HG03139 (cell line): ENCODE data around the gene U2AF1L4.
"Not testable (repeated sequence)": the region's sequence is repeated elsewhere in the genome, so short reads cannot be mapped to it uniquely, and the experiment has no call there.

ENCODE experiments used
- ATAC-seq: cut with Tn5 transposase; IDR thresholded peaks from one replicate; pipeline ENCODE4 v1.9.1; 2021; ENCODE audit not compliant: unreplicated experiment

U2AF1L4 gene

DNA sequence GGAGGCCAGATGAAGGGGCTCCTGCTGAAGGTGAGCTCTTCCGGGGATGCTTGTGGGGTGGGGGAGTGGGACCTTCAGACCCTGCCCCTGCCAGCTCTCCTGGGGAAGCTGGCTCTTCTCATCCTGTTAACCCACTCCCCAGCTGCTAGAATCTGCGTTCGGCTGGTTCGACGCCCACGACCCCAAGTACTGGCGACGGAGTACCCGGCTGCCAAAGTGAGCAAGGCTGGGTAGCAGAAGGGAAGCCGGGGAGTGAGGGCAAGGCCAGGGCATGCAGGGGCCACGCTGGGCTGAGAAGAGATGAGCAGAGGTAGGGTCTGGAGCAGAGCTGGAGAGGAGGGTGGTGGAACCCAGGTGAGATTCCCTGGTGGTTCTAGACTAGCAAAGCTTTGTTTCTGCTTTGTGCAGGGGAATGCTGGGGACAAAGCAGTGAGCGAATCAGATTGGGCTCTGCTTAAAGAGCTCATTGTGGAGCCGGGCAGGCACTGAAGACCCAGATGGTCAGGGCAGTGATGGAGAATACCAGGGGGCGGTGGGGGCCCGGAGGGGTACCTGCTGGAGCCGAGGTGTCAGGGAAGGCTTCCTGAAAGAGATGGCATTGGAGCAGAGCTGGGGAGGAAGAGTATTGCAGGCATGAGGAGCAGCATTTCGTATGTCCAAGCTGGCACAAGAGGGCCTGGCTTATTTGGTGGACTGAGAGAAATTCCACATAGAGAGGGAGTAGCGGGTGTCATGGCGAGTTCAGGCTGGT lies 17.1 kb downstream of the U2AF1L4 start:
- ATAC-seq, result no peak

GRCh38 chr19:35727053-35727955 lies 17.9 kb downstream of the U2AF1L4 start:
- ATAC-seq, result no peak

DNA sequence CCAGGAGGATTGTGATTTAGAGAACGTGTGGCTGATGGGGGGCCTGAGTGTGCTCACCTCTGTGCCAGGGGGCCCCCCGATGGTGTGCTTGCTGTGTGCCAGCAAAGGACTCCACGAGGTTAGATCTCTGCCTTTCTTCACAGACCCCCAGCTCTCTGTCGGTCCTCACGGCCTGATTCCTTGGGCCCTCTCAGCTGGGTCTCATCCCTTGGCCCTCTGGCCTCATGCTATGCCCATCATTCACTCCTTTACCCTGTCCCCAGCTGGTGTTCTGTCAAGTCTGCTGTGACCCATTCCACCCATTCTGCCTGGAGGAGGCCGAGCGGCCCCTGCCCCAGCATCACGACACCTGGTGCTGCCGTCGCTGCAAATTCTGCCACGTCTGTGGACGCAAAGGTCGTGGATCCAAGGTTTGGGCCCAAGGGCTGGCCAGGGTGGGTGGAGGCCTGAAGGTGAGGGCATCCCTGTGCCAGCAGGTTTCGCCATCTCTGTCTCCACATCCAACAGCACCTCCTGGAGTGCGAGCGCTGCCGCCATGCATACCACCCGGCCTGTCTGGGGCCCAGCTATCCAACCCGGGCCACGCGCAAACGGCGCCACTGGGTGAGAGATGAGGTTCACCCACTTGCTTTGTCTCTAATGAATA lies 19.9 kb downstream of the U2AF1L4 start:
- ATAC-seq, result no peak

- ATAC-seq, result no peak
Measured at GRCh38 chr19:35724560-35724959, 20.7 kb downstream of the U2AF1L4 start.

GRCh38 chr19:35724132-35724531 lies 21.1 kb downstream of the U2AF1L4 start:
- not testable (repeated sequence) for ATAC-seq

DNA sequence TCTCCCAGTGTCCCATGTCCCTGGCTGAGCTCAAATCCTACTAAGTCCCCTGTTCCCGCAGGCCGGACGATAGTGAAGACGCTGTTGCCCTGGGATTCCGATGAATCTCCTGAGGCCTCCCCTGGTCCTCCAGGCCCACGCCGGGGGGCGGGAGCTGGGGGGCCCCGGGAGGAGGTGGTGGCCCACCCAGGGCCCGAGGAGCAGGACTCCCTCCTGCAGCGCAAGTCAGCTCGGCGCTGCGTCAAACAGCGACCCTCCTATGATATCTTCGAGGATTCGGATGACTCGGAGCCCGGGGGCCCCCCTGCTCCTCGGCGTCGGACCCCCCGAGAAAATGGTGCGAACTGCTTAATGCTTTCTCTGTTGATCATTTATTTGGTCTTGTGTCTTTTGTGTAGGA lies 21.5 kb downstream of the U2AF1L4 start:
- no peak for ATAC-seq

DNA sequence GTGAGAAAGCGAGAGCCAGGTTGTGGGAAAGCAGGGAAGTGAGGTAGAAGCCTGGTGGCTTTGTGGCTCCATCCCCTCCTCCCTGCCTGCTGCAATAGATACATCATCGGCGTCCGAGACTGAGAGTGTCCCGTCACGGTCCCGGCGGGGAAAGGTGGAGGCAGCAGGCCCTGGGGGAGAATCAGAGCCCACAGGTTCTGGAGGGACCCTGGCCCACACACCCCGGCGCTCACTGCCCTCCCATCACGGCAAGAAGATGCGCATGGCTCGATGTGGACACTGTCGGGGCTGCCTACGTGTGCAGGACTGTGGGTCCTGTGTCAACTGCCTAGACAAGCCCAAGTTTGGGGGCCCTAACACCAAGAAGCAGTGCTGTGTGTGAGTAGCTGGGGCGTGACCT lies 22.3 kb downstream of the U2AF1L4 start:
- no peak for ATAC-seq

GRCh38 chr19:35722461-35722860 lies 22.8 kb downstream of the U2AF1L4 start:
- no peak for ATAC-seq

GRCh38 chr19:35721374-35721773 lies 23.8 kb downstream of the U2AF1L4 start:
- no peak for ATAC-seq

DNA sequence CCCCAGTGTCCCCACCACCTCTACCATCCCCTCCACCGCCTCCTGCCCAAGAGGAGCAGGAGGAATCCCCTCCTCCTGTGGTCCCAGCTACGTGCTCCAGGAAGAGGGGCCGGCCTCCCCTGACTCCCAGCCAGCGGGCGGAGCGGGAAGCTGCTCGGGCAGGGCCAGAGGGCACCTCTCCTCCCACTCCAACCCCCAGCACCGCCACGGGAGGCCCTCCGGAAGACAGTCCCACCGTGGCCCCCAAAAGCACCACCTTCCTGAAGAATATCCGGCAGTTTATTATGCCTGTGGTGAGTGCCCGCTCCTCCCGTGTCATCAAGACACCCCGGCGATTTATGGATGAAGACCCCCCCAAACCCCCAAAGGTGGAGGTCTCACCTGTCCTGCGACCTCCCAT lies 24.6 kb downstream of the U2AF1L4 start:
- no peak for ATAC-seq

DNA sequence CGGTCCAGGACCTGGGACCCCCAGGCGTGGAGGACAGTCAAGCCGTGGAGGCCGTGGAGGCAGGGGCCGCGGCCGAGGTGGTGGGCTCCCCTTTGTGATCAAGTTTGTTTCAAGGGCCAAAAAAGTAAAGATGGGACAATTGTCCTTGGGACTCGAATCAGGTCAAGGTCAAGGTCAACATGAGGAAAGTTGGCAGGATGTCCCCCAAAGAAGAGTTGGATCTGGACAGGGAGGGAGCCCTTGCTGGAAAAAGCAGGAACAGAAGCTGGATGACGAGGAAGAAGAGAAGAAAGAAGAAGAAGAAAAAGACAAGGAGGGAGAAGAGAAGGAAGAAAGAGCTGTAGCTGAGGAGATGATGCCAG lies 25.1 kb downstream of the U2AF1L4 start:
- no peak for ATAC-seq

DNA sequence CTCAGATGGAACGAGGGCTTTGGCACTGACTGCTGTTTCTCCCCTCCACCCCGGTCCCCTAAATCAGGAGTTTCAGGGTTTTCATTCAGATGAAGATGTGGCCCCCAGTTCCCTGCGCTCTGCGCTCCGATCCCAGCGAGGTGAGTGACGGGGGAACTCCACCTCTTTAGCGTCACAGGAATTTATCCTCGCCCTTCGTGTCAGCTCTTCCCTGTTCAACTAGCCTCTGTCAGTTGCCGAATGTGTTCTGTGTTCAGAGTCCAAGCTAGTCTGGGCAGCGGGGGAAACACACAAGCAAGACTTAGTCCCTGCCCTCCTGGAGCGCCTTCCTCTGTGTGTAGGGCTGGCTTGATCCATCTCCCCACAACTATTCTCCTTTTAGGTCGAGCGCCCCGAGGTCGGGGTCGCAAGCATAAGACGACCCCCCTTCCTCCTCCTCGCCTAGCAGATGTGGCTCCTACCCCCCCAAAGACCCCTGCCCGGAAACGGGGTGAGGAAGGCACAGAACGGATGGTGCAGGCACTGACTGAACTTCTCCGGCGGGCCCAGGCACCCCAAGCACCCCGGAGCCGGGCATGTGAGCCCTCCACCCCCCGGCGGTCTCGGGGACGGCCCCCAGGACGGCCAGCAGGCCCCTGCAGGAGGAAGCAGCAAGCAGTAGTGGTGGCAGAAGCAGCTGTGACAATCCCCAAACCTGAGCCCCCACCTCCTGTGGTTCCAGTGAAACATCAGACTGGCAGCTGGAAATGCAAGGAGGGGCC lies 25.6 kb downstream of the U2AF1L4 start:
- no peak for ATAC-seq

DNA sequence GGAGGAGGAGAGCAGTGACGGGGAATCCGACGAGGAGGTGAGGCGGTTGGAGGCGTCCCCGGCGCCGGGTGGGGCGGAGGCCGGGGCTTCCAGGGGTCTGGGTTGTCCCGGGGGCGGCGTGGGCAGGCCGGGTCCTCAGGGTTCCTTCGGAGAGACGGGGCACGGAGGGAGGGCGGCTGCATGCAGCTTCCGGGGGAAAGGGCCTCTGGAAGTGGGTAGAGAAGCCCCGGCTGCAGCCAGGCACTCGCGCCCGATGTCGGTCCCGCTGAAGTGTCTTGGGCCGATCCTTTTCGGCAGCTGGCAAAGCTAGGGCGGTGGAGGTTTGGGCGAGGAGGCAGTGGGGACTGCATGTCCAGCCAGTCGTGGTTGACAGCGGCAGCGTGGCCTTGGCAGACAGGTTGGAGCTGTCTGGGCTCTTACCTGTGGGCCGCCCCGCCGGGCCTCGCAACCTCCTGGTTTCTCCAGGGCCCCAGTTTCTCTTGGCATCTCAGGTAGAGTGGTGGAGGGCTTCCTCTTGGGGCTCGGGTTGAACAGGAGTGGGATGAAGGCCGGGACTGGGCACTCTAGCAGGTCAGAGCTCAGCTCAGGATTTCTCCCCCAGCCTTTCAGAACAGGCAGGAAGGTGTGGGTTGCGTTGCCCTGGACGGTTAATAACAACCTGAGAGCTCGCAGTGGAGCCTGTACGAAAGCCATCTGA lies 26.7 kb downstream of the U2AF1L4 start:
- ATAC-seq, result no peak

DNA sequence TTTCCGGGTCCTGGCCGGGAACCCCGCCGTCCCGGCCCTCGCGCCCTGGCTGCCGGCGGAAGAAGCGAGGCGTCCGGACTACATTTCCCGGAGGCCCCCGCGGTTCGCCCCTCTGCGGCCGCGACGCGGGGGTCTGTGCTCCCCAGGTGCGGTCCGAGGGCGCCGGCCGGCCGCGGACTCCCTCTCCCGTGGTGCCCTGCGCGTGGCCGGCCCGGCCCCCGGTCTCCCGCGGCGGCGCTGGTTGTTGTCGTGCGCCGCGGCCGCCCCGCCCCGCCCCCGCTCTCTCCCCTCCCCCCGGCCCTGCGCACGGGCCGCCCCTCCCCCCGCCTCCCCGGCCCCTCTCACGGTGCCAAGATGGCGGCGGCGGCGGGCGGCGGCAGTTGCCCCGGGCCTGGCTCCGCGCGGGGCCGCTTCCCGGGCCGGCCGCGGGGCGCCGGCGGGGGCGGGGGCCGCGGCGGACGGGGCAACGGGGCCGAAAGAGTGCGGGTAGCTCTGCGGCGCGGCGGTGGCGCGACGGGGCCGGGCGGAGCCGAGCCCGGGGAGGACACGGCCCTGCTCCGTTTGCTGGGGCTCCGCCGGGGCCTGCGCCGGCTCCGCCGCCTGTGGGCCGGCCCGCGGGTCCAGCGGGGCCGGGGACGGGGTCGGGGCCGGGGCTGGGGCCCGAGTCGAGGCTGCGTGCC lies 27.4 kb downstream of the U2AF1L4 start, which contains the start of gene KMT2B:
Gene KMT2B, plus strand, starts transcription at position 339 of the 680 bp plus-strand sequence. Its CDS starts 16 bp downstream, at position 355.
- no peak for ATAC-seq

DNA sequence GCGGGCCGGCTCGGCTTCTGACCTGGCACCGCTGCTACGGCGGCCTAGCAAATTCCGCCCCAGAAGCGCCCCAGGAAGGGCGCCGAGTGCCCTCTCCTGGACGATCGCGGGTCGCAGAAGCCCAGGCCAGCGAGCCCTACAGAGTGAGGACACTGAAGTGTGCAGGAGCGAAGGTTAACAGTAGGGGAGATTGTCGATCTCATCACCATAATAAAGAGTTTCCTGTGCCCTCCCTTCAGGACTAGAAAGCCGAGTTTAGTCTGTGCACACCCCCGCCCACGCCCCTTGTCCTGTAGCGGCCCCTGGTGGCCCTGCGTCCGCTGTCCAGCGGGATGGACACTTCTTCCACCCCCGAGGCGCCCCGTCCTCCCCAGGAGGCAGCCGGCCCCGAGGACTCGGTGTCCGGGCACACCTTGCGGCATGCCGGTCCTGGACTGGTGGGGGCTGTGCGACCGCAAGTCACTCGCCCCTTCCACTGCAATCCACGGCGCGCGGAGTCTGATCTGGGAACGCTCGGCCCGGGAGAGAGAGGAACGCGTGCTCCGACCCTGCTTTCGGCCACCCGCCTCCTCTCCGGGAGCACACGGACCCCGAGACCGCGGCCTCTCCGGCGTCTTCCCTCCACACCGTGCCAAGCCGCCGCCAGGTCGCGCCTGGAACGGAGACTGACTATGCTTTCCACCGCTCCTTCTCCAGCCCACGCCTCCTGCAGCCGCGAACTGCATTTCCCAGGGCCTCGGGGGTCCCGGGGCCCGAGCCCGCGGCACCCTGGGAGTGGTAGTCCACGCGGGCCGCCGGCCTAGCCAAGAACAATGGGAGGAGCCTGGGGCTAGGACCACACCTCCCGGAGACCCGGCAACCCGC lies 28.2 kb downstream of the U2AF1L4 start:
- ATAC-seq, result peak; percentile 43

- peak; percentile 4 for ATAC-seq
Measured at GRCh38 chr19:35715981-35716800, 29.0 kb downstream of the U2AF1L4 start.

DNA sequence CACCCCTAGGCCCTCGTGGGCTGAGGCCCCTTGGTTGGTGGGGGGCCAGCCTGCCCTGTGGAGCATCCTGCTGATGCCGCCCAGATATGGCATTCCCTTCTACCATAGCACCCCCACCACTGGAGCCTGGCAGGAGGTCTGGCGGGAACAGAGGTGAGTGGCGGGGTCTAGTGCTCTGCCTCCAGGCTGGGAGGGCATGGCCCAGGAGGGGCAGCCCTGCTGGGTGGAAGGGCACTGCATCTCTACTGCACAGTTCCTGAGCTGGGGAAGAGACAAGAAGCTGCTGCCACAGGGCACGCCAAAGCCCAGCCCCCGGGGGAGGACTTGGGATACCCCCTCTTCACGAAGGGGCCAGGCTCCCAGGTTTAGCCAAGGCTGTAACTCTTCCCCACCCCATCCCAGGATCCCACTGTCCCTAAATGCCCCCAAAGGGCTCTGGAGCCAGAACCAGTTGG lies 29.8 kb downstream of the U2AF1L4 start:
- ATAC-seq, result no peak
